Measurements from ENCODE around the gene UMODL1. TPM values are rescaled to one million over a fixed set of nuclear protein-coding genes. Genes with fewer than 3 reads are reported as not detected.

The UMODL1 gene
- total RNA-seq, 1 donor from 2014 or later = 0.19 TPM

- TF ChIP-seq CTCF (IDR thresholded peaks at IDR 0.05; ENCODE audit: unreplicated experiment) = no peak
Measured at GRCh38 chr21:42079008-42079938, 8.2 kb downstream of the UMODL1 start.

GRCh38 chr21:42079939-42080787 lies 9.0 kb downstream of the UMODL1 start:
- Mint-ChIP-seq H3K9me3 (ENCODE audit: low read depth) (no peaks in the 10 kb centered on the region), H3K27ac (no peak overlapping the region), H3K4me3 (ENCODE audit: low read depth) (no peak overlapping the region), H3K27me3 (peaks cover 25% of the 10 kb centered on the region), H3K36me3 (ENCODE audit: insufficient read depth) (no peaks in the 10 kb centered on the region), H3K4me1 (ENCODE audit: low read depth) (peaks cover 14% of the 10 kb centered on the region)
- no peak for TF ChIP-seq CTCF (IDR thresholded peaks at IDR 0.05; ENCODE audit: unreplicated experiment)
- DNase-seq (ENCODE audit: low spot score, unreplicated experiment) = no peak

More at GRCh38 chr21:42079008-42079938, 8.2 kb downstream of the UMODL1 start:
- Mint-ChIP-seq H3K4me1 (ENCODE audit: low read depth) (peaks cover 14% of the 10 kb centered on the region), H3K36me3 (ENCODE audit: insufficient read depth) (no peaks in the 10 kb centered on the region), H3K9me3 (ENCODE audit: low read depth) (no peaks in the 10 kb centered on the region), H3K4me3 (ENCODE audit: low read depth) (no peak overlapping the region), H3K27me3 (peaks cover 25% of the 10 kb centered on the region), H3K27ac (peak overlapping the region; percentile 41)
- DNase-seq (ENCODE audit: low spot score, unreplicated experiment) = no peak

- no peaks in the 10 kb centered on the region for H3K9me3 Mint-ChIP-seq (ENCODE audit: low read depth)
- no peak for TF ChIP-seq CTCF (IDR thresholded peaks at IDR 0.05; ENCODE audit: unreplicated experiment)
- peaks cover 14% of the 10 kb centered on the region for H3K4me1 Mint-ChIP-seq (ENCODE audit: low read depth)
- DNase-seq (ENCODE audit: low spot score, unreplicated experiment) = no peak
- no peak overlapping the region for H3K27ac Mint-ChIP-seq
- no peak overlapping the region for H3K4me3 Mint-ChIP-seq (ENCODE audit: low read depth)
- no peaks in the 10 kb centered on the region for H3K36me3 Mint-ChIP-seq (ENCODE audit: insufficient read depth)
- H3K27me3 Mint-ChIP-seq = peaks cover 25% of the 10 kb centered on the region
Measured at GRCh38 chr21:42080788-42081083, 9.6 kb downstream of the UMODL1 start.

GRCh38 chr21:42081138-42081537 lies 10.0 kb downstream of the UMODL1 start:
- H3K4me1 Mint-ChIP-seq (ENCODE audit: low read depth) = peaks cover 14% of the 10 kb centered on the region
- H3K36me3 Mint-ChIP-seq (ENCODE audit: insufficient read depth) = no peaks in the 10 kb centered on the region
- DNase-seq (ENCODE audit: low spot score, unreplicated experiment) = no peak
- no peak overlapping the region for H3K27ac Mint-ChIP-seq
- H3K9me3 Mint-ChIP-seq (ENCODE audit: low read depth) = no peaks in the 10 kb centered on the region
- no peak for TF ChIP-seq CTCF (IDR thresholded peaks at IDR 0.05; ENCODE audit: unreplicated experiment)
- H3K27me3 Mint-ChIP-seq = peaks cover 25% of the 10 kb centered on the region
- H3K4me3 Mint-ChIP-seq (ENCODE audit: low read depth) = no peak overlapping the region

GRCh38 chr21:42081931-42082381 lies 10.8 kb downstream of the UMODL1 start:
- no peak overlapping the region for H3K4me3 Mint-ChIP-seq (ENCODE audit: low read depth)
- DNase-seq (ENCODE audit: low spot score, unreplicated experiment) = no peak

More at GRCh38 chr21:42081931-42082381, 10.8 kb downstream of the UMODL1 start:
- H3K4me1 Mint-ChIP-seq (ENCODE audit: low read depth) = peaks cover 11% of the 10 kb centered on the region
- no peaks in the 10 kb centered on the region for H3K9me3 Mint-ChIP-seq (ENCODE audit: low read depth)
- H3K27me3 Mint-ChIP-seq = peaks cover 25% of the 10 kb centered on the region
- TF ChIP-seq CTCF (IDR thresholded peaks at IDR 0.05; ENCODE audit: unreplicated experiment) = no peak
- H3K27ac Mint-ChIP-seq = no peak overlapping the region
- H3K36me3 Mint-ChIP-seq (ENCODE audit: insufficient read depth) = no peaks in the 10 kb centered on the region
